Neural progenitor cell (in vitro differentiated cells): ENCODE data around the gene COL4A2.

Source experiments
- CTCF ChIP-seq: fragments of 200-600 bp; sonication (generic); IDR thresholded peaks from 2 replicates; pipeline ENCODE4 v1.5.1; 2017; ENCODE audit warnings: antibody characterized with exemption, mild to moderate bottlenecking
- EZH2 ChIP-seq: fragments of 200-600 bp; sonication (generic); IDR thresholded peaks from 2 replicates; pipeline ENCODE4 v1.6.1; 2017; ENCODE audit warnings: antibody characterized with exemption, mild to moderate bottlenecking, moderate library complexity

- no peak for TF ChIP-seq CTCF
- no peak for TF ChIP-seq EZH2
Observed at GRCh38 chr13:110317093-110317492, 10.0 kb downstream of the COL4A2 start.
